ENCODE results near the gene MYO3B.

DNA sequence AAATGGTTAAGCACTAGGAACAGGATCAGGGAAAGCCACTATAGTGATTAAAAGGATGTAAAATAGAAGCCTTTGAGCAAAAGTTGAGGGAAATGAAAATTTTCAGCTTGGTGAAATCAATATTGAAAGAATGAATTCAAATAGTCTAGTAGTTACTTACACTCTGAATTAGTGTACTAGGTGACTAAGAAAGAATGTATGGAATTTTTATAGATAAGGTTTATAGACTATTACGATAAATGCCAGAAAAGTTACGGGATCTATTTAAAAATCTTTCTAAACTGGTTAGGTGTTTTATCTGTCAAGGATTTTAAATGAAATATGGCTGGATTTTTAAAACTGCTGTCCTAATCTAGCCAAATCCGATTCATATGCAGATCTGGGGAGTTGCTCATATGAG is 208.6 kb downstream of the MYO3B start:
- TF ChIP-seq, protein P1, sequence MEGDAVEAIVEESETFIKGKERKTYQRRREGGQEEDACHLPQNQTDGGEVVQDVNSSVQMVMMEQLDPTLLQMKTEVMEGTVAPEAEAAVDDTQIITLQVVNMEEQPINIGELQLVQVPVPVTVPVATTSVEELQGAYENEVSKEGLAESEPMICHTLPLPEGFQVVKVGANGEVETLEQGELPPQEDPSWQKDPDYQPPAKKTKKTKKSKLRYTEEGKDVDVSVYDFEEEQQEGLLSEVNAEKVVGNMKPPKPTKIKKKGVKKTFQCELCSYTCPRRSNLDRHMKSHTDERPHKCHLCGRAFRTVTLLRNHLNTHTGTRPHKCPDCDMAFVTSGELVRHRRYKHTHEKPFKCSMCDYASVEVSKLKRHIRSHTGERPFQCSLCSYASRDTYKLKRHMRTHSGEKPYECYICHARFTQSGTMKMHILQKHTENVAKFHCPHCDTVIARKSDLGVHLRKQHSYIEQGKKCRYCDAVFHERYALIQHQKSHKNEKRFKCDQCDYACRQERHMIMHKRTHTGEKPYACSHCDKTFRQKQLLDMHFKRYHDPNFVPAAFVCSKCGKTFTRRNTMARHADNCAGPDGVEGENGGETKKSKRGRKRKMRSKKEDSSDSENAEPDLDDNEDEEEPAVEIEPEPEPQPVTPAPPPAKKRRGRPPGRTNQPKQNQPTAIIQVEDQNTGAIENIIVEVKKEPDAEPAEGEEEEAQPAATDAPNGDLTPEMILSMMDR (optimal IDR thresholded peaks at IDR 0.05 in 1 of 3, IDR thresholded peaks at IDR 0.05 in 1 of 3, conservative IDR thresholded peaks at IDR 0.05 in 1 of 3; ENCODE audit: extremely low read depth in 1 of 3, insufficient read depth in 2 of 3, low read length in 3 of 3) = no peak
- TF ChIP-seq EZH2 (IDR thresholded peaks at IDR 0.05; ENCODE audit: low read length) = no peak
